ENCODE results near the gene CRIM1.

The CRIM1 gene

GRCh38 chr2:36373149-36373926 lies 17.8 kb downstream of the CRIM1 start:
- DNase-seq (ENCODE audit: low read depth), result no peak

GRCh38 chr2:36374585-36374984 lies 19.0 kb downstream of the CRIM1 start:
- no peak for DNase-seq (ENCODE audit: low read depth)

GRCh38 chr2:36376319-36376765 lies 20.8 kb downstream of the CRIM1 start:
- no peak for DNase-seq (ENCODE audit: low read depth)

GRCh38 chr2:36376992-36377738 lies 21.6 kb downstream of the CRIM1 start:
- no peak for DNase-seq (ENCODE audit: low read depth)

GRCh38 chr2:36379710-36380448 lies 24.3 kb downstream of the CRIM1 start:
- DNase-seq (ENCODE audit: low read depth), result no peak

GRCh38 chr2:36380624-36381481 lies 25.3 kb downstream of the CRIM1 start:
- no peak for DNase-seq (ENCODE audit: low read depth)

GRCh38 chr2:36381993-36382392 lies 26.4 kb downstream of the CRIM1 start:
- DNase-seq (ENCODE audit: low read depth), result no peak

- DNase-seq (ENCODE audit: low read depth), result no peak
Measured at GRCh38 chr2:36382472-36382871, 26.9 kb downstream of the CRIM1 start.

GRCh38 chr2:36383726-36384125 lies 28.1 kb downstream of the CRIM1 start:
- DNase-seq (ENCODE audit: low read depth), result no peak

- no peak for DNase-seq (ENCODE audit: low read depth)
Measured at GRCh38 chr2:36384454-36384853, 28.9 kb downstream of the CRIM1 start.

GRCh38 chr2:36385603-36386002 lies 30.0 kb downstream of the CRIM1 start:
- no peak for DNase-seq (ENCODE audit: low read depth)

- no peak for DNase-seq (ENCODE audit: low read depth)
Measured at GRCh38 chr2:36387258-36387916, 31.8 kb downstream of the CRIM1 start.

- DNase-seq (ENCODE audit: low read depth), result no peak
Measured at GRCh38 chr2:36388472-36388871, 32.9 kb downstream of the CRIM1 start.

- no peak for DNase-seq (ENCODE audit: low read depth)
Measured at GRCh38 chr2:36389091-36389564, 33.5 kb downstream of the CRIM1 start.

- no peak for DNase-seq (ENCODE audit: low read depth)
Measured at GRCh38 chr2:36389577-36389976, 34.0 kb downstream of the CRIM1 start.

- no peak for DNase-seq (ENCODE audit: low read depth)
Measured at GRCh38 chr2:36392571-36393255, 37.1 kb downstream of the CRIM1 start.

GRCh38 chr2:36393738-36394256 lies 38.2 kb downstream of the CRIM1 start:
- DNase-seq (ENCODE audit: low read depth), result no peak

- no peak for DNase-seq (ENCODE audit: low read depth)
Measured at GRCh38 chr2:36394804-36395203, 39.2 kb downstream of the CRIM1 start.

- no peak for DNase-seq (ENCODE audit: low read depth)
Measured at GRCh38 chr2:36395866-36396265, 40.3 kb downstream of the CRIM1 start.

GRCh38 chr2:36396878-36397539 lies 41.4 kb downstream of the CRIM1 start:
- DNase-seq (ENCODE audit: low read depth), result no peak
